GM12874 (cell line): Measurements from ENCODE around the gene MCU.

Experiments
- TF ChIP-seq, protein P1 (sequence below): IDR thresholded peaks from 2 replicates; pipeline ENCODE4 v1.5.1; 2011; ENCODE audit warnings: low read depth, mild to moderate bottlenecking, control low read depth, low read length, moderate library complexity; ENCODE audit not compliant: insufficient read depth

Gene MCU

DNA sequence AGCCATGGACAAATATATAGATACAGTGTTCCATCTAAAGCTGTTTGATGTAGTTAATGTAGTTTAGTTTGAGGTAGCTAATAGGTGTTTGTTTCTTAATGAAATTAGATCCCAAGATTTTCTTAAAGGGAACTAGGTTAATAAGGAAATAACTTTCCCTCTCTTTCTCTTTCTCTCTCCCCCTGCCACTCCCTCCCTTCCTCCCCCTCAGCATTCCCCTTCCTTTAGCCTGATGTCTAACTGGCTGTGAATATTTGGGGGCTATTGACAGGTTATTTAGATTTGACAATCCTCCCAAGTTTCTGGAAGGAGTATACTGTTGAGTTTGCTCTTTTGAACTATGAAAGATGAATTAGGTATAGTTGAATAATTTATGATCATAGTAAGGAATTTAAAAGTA, 136.4 kb downstream of the MCU start:
- TF ChIP-seq, protein P1, sequence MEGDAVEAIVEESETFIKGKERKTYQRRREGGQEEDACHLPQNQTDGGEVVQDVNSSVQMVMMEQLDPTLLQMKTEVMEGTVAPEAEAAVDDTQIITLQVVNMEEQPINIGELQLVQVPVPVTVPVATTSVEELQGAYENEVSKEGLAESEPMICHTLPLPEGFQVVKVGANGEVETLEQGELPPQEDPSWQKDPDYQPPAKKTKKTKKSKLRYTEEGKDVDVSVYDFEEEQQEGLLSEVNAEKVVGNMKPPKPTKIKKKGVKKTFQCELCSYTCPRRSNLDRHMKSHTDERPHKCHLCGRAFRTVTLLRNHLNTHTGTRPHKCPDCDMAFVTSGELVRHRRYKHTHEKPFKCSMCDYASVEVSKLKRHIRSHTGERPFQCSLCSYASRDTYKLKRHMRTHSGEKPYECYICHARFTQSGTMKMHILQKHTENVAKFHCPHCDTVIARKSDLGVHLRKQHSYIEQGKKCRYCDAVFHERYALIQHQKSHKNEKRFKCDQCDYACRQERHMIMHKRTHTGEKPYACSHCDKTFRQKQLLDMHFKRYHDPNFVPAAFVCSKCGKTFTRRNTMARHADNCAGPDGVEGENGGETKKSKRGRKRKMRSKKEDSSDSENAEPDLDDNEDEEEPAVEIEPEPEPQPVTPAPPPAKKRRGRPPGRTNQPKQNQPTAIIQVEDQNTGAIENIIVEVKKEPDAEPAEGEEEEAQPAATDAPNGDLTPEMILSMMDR, result no peak

DNA sequence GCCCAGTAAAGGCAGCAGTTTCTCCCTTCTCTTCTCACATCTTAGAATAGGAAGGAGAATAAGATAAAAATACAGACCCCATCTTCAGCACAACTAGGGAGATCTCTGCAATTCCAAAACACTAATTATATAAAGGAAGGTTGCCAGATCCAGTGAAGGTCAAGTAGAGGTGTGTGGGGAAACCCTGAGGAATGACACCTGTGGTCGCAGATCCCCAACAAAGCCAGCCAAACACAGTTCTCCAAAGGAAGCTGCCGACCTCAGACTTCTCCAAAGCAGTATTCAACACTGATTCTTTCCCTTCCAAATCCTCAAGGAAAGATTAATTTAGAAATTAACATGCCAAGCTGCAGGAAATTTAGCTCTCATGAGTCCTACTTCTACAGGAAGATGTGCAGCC, 138.7 kb downstream of the MCU start:
- TF ChIP-seq, protein P1, result no peak

DNA sequence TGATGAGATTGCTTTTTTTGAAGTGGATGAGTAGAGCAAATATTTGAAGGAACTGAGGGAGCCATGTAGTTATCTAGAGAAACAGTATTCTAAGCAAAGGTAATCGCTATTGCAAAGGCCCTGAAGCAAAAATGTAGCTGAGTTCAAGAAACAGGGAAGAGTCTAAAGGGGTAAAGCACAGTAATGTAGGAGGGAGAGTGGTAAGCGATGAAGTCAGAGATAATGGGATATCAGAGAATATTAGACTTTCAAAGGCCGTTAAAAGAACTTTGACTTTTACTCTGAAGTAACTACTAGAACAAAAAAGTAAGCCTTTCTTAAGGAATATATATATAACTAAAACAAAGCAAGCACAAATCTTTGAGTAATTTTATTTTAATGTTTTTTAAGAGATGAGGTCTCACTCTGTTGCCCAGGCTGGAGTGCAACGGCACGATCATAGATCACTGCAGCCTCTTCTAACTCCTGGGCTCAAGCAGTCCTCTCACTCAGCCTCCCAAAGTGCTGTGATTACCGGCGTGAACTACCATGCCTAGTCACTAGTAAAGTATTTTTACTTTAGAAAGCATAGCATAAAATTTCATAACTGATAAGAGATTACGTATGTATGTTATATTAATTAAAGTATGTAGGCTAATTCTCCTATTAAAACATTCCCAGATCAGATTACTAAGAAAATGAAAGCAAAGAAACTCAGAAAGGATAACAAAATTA, 139.9 kb downstream of the MCU start:
- TF ChIP-seq, protein P1, result no peak

DNA sequence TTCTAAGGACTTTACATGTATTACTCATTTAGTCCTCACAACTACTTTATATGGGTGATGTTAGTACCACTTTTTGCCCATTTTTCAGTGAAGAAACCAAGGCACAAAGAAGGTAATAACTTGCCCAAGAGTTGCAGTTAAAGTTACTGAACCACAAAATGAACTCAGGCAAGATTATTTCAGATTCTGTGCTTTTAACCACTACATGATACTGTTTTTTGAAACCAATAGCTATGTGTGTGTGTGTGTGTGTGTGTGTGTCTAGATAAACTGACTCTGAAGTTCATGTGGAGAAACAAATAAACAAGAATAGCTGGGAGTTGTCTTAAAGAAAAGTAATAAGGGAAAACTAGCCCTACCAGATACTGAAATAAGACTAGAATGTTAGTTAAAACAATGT, 140.8 kb downstream of the MCU start:
- TF ChIP-seq, protein P1, result no peak

DNA sequence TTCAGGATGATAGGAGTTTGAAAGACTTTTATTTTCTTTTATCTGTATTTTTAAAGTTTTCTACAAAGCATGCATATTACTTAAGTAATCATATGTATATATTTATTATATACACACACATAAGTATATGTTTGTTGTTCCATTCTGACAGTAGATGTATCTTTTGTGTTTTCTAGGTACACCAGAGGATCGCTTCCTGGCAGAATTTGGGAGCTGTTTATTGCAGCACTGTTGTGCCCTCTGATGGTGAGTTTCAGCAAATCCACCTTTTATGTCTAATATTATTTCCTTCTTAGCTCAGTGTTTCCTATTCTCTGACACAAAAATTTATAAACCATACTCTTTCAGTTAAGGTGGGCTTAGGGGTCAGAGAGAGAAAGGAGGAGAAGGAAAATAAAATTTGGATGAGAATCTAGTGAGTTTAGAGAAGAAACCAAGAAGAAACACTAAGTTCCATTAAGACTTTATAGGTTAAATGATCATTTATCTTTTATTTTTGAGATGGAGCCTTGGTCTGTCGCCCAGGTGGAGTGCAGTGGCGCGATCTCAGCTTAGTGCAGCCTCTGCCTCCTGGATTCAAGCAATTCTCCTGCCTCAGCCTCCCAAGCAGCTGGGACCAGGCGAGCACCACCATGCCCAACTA, 142.4 kb downstream of the MCU start:
- TF ChIP-seq, protein P1, result peak; percentile 35; the same call in 1 of the 2 replicates

DNA sequence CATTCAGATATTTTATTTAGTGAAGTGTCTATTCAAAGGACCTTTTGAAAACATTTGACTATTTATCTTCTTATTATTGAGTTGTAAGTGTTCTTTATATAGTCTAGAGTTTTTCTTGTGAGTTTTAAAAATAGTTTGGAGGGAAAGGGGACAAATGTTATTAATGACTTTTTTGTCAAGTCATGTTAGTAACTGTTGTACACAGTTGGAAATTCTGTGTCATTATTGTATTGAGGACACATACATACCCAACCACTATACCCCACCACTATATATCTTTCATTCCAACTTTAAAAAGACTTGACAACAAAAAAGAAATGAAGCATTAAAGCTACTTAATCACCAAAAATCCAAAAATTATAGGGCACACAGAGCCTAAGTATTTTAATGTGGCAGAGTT, 148.4 kb downstream of the MCU start:
- TF ChIP-seq, protein P1, result no peak

DNA sequence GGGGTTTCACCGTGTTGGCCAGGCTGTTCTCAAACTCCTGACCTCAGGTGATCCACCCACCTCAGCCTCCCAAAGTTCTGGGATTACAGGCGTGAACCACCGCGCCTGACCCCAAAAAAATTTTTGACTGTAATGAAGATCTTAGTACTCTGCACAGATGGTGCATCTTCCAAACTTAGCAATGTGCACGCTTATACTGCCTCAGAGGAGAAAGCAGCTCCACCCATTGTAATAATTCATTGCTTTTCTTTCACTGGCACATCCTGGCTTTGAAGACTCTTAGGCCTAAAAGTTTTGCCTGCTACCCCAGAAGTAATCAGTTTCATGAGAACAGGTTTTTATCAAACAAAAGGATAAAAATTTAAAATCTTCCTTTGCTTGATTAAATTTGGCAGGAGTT, 149.5 kb downstream of the MCU start:
- TF ChIP-seq, protein P1, result no peak
